Activated CD4-positive, alpha-beta T cell treated with anti-CD3 and anti-CD28 coated beads for 24 hours (primary cell): ENCODE results near the gene KCNMA1.

Experiments
- DNase-seq, 2 donors: peaks; one replicate each; pipeline ENCODE4 v3.0.0-alpha.2; 2020; ENCODE audit warnings: low read depth in 2 of 2

The KCNMA1 gene

GRCh38 chr10:77082601-77083252, 554.9 kb downstream of the KCNMA1 start:
- no peak for DNase-seq

- no peak for DNase-seq
Measured at GRCh38 chr10:77081481-77081891, 556.1 kb downstream of the KCNMA1 start.

DNA sequence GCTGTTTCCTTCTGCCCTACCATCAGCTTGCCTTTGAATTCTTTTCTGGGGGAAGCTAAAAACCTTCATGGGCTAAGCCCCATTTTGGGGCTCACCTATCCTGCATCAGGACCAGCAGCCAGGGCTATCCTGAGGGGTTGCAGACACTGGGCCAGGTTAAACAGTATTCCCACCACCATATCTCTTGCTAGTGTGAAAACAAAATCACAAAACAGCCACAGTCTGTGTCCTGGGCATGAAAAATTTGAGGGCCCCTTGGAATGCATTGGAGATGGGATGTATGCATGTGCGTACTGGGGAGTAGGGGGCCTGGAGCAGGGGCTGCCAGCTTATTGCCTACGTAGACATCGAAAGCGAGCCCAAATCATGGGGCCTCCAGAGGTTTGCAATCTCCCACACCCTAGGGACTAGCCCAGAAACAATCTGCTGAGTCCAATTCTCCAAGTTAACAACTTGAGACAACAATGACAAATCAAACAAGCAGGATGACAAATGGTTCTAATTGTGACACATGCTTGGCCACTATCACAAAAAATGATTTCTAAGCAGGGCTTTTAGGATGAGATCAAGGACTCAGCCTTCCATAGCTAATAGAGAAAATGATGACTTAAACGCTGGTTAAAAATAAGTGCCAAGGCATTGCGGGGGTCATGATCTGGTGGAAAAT, 557.1 kb downstream of the KCNMA1 start:
- no peak for DNase-seq

- DNase-seq = no peak
Measured at GRCh38 chr10:77079592-77080300, 557.9 kb downstream of the KCNMA1 start.

- DNase-seq = no peak
Measured at GRCh38 chr10:77077316-77077945, 560.2 kb downstream of the KCNMA1 start.

DNA sequence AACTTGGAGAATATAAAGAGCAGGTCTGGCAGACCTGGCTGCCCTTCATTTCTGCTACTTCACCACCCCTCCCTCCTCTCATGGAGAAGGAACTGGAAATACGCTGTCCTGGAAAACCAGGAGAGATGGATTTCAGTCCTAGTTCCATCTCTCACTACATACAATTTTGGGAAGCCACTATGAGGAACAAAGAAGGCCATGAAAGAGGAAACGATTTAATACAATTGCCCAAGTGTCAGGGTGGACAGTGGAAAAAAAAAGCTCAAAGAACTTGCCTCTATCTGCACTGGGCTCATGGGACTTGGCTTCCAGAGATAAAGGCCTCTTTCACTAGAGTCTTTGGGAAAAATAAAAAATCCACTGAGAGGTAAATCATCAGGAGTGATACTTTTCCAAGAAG, 561.7 kb downstream of the KCNMA1 start:
- DNase-seq = no peak

- DNase-seq = no peak
Measured at GRCh38 chr10:77074104-77074624, 563.4 kb downstream of the KCNMA1 start.

GRCh38 chr10:77073663-77073960, 564.0 kb downstream of the KCNMA1 start:
- DNase-seq = no peak

- no peak for DNase-seq
Measured at GRCh38 chr10:77072836-77073662, 564.6 kb downstream of the KCNMA1 start.

DNA sequence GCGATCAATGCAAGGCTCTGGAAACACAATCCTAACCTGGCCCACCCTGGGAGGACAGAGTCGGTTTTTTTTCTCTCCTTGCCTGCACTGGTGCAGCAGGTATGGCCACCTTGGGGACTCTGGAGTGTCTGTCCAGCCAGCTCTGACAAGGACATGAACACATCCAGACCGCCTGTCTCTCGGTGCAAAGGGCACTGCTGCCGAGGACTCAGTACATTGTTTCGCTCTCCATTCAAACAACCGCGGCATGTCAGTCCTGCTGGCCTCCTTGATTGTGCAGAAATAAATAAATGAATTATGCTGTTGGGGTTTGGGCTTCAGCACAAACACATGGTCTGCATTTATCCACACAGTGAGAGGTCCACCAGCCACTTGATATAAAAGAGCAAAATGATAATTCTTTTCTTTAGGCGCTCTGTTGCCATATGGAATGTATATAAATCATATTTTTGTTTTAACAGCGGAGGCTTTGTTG, 565.2 kb downstream of the KCNMA1 start:
- DNase-seq = no peak

DNA sequence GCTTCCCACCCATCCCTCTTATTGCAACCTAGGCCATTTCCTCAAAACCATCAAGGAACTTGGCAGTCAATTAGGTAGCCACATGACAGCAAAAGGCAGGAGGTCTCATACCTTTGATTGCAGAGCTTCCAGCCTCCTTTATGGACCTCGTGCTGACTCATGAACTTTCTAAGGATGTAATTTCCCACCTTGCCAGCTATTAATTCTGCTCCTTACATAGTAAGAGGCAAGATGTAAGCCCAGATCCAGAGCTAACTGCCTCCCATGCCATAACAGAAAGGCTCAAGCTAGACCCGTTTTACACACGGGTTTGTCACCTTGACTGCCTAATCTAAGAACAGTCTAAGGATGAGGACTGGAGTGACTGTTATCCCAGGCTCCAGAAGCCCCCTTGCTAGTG, 565.7 kb downstream of the KCNMA1 start:
- DNase-seq = no peak

DNA sequence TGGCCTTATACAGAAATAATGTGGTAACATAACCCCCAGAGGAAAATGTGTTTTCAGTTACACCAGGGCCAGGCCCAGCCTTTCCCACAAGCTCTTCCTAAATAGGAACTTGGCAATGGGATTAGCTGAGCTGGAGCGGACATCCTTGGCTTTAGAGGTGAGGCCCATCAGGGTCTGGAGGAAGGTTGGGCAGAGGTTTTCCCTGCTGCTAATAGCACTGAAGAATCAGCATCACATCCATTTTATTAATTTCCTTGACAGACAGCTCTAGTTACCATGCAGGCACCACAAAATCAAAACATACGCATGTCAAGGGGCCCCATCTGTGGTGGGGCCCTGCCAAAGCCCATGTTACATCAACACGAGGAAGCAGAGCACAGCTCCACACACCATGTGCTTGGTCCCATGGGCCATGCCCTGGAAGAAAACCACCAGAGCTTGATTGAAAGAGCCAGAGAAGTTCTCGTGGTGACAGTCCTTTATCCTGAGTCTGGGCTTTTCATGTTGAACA, 566.6 kb downstream of the KCNMA1 start:
- no peak for DNase-seq

GRCh38 chr10:77070346-77070745, 567.3 kb downstream of the KCNMA1 start:
- no peak for DNase-seq

DNA sequence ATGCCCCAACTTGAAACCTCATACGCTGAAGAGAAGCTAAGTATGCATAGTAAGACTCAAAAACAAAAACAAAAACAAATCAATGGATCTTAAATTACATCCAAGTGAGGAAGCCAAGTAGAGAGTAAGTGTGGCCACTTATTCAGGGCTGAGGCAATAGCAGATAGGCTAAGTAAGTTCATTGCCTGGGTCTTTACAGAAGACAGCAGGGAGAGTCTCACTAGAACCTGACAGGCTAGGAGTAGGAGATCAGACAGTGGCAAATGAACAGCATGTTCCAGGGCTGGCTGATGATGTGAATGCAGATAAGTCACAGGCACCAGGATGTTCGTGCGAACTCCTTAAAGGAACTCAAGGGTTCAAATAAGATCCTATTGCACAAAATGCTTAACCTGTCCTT, 568.6 kb downstream of the KCNMA1 start:
- DNase-seq = no peak

- DNase-seq = no peak
Measured at GRCh38 chr10:77068272-77068671, 569.3 kb downstream of the KCNMA1 start.

GRCh38 chr10:77062381-77062780, 575.2 kb downstream of the KCNMA1 start:
- no peak for DNase-seq

- no peak for DNase-seq
Measured at GRCh38 chr10:77060913-77061312, 576.7 kb downstream of the KCNMA1 start.

DNA sequence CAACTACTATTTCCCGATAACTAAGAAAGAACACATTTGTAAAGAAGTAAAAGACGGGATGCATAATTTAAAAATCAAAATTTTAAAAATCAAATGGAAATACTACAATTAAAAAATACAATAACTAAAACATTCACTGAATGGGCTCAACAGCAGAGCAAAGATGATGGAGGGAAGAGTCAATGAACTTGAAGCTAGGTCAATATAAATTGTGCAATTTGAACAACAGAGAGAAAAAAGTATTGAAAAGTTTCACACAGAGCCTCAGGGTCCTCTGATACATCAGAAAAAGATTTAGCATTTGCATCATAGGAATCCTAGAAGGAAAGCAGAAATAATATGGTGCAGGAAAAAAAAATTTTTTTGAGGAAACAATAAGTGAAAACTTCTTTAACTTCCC, 581.0 kb downstream of the KCNMA1 start:
- DNase-seq = no peak

- DNase-seq = no peak
Measured at GRCh38 chr10:77052593-77052992, 585.0 kb downstream of the KCNMA1 start.

GRCh38 chr10:77051837-77052236, 585.8 kb downstream of the KCNMA1 start:
- no peak for DNase-seq

DNA sequence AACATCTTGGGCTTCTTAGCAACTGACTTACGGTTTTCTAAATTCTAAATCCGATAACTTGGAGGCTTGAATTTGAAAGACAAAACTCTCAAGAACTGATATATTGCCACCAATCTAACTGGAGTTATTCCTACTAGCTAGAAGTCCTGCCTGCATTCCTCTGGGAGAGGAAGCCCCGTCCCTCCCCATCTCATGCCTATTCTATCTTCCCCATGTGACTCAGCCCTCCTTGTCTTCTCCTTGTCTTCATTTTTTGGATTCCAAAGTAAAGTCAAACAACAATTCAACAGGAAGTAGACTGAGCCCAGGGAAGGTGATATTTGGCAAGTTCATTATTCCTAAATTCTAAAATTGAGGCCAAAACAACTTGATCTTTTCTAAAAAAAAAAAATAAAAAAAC, 587.7 kb downstream of the KCNMA1 start:
- no peak for DNase-seq
